PC-9 (cell line): Measurements from ENCODE around the gene FBLIM1.

Experiments
- CTCF ChIP-seq: fragments of 200-600 bp; sonication (generic); conservative IDR thresholded peaks from 2 replicates; pipeline ENCODE4 v1.6.1; 2017; ENCODE audit warnings: mixed run types, antibody characterized with exemption, mild to moderate bottlenecking, moderate library complexity
- EZH2 ChIP-seq: fragments of 200-600 bp; sonication (generic); IDR thresholded peaks from 2 replicates; pipeline ENCODE4 v1.8.0; 2017; ENCODE audit warnings: antibody characterized with exemption, low read depth

GRCh38 chr1:15749399-15750291 lies 8.9 kb upstream of the FBLIM1 start:
- TF ChIP-seq CTCF (no peak), EZH2 (no peak)
